ENCODE measurements around the gene GLRX3.
A peak's percentile ranks its signal among the peaks of the same experiment; 100 is the strongest.
"Not testable (repeated sequence)": the region's sequence is repeated elsewhere in the genome, so short reads cannot be mapped to it uniquely, and the experiment has no call there.

GLRX3 gene

GRCh38 chr10:130111113-130111851 lies 24.9 kb upstream of the GLRX3 start:
- H3K27me3 ChIP-seq (ENCODE audit: low read length) = no peaks in the 10 kb centered on the region
- no peaks in the 10 kb centered on the region for H3K9me3 ChIP-seq (ENCODE audit: insufficient read depth, low read length)
- H4K20me1 ChIP-seq (ENCODE audit: low read depth, low read length) = no peaks in the 10 kb centered on the region; the same call in 1 of the 2 replicates
- H3K9me2 ChIP-seq (replicated peaks; ENCODE audit: insufficient read depth, low read length) = no peaks in the 10 kb centered on the region
- H3K27ac ChIP-seq (ENCODE audit: low read depth, low read length) = peak overlapping the region; percentile 70
- H3K4me3 ChIP-seq (ENCODE audit: insufficient read depth, low read length, poor library complexity, severe bottlenecking) = peak overlapping the region; percentile 79
- peak overlapping the region; percentile 80 for H3K4me2 ChIP-seq (ENCODE audit: low read depth, low read length, poor library complexity, severe bottlenecking)
- H3K9ac ChIP-seq (ENCODE audit: low read length) = peak overlapping the region; percentile 84
- H3F3A ChIP-seq (ENCODE audit: insufficient read depth) = no peaks in the 10 kb centered on the region
- H2AFZ ChIP-seq (ENCODE audit: low read depth, low read length, severe bottlenecking) = peak overlapping the region; percentile 54
- TF ChIP-seq, protein P1, sequence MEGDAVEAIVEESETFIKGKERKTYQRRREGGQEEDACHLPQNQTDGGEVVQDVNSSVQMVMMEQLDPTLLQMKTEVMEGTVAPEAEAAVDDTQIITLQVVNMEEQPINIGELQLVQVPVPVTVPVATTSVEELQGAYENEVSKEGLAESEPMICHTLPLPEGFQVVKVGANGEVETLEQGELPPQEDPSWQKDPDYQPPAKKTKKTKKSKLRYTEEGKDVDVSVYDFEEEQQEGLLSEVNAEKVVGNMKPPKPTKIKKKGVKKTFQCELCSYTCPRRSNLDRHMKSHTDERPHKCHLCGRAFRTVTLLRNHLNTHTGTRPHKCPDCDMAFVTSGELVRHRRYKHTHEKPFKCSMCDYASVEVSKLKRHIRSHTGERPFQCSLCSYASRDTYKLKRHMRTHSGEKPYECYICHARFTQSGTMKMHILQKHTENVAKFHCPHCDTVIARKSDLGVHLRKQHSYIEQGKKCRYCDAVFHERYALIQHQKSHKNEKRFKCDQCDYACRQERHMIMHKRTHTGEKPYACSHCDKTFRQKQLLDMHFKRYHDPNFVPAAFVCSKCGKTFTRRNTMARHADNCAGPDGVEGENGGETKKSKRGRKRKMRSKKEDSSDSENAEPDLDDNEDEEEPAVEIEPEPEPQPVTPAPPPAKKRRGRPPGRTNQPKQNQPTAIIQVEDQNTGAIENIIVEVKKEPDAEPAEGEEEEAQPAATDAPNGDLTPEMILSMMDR (IDR thresholded peaks at IDR 0.05; ENCODE audit: insufficient read depth, low read length, poor library complexity, severe bottlenecking) = no peak
- TF ChIP-seq EZH2phosphoT487 (conservative IDR thresholded peaks at IDR 0.05; ENCODE audit: low read length) = no peak
- peaks cover 17% of the 10 kb centered on the region; the same call in 1 of the 2 replicates for H3K79me2 ChIP-seq (ENCODE audit: insufficient read depth, low read length)
- H3K36me3 ChIP-seq (ENCODE audit: low read length) = no peaks in the 10 kb centered on the region

- peak overlapping the region; percentile 67 for H3K4me2 ChIP-seq (ENCODE audit: low read depth, low read length, poor library complexity, severe bottlenecking)
- H4K20me1 ChIP-seq (ENCODE audit: low read depth, low read length) = no peaks in the 10 kb centered on the region; the same call in 1 of the 2 replicates
- peak overlapping the region; percentile 70 for H3K27ac ChIP-seq (ENCODE audit: low read depth, low read length)
- no peaks in the 10 kb centered on the region for H3F3A ChIP-seq (ENCODE audit: insufficient read depth)
- no peaks in the 10 kb centered on the region for H3K9me2 ChIP-seq (replicated peaks; ENCODE audit: insufficient read depth, low read length)
- TF ChIP-seq EZH2phosphoT487 (conservative IDR thresholded peaks at IDR 0.05; ENCODE audit: low read length) = no peak
- TF ChIP-seq, protein P1 (IDR thresholded peaks at IDR 0.05; ENCODE audit: insufficient read depth, low read length, poor library complexity, severe bottlenecking) = no peak
- H2AFZ ChIP-seq (ENCODE audit: low read depth, low read length, severe bottlenecking) = peak overlapping the region; percentile 54
- no peaks in the 10 kb centered on the region for H3K36me3 ChIP-seq (ENCODE audit: low read length)
- H3K4me3 ChIP-seq (ENCODE audit: insufficient read depth, low read length, poor library complexity, severe bottlenecking) = peak overlapping the region; percentile 79
- H3K9ac ChIP-seq (ENCODE audit: low read length) = peak overlapping the region; percentile 84
- no peaks in the 10 kb centered on the region for H3K27me3 ChIP-seq (ENCODE audit: low read length)
- H3K9me3 ChIP-seq (ENCODE audit: insufficient read depth, low read length) = no peaks in the 10 kb centered on the region
- peaks cover 17% of the 10 kb centered on the region; the same call in 1 of the 2 replicates for H3K79me2 ChIP-seq (ENCODE audit: insufficient read depth, low read length)
These were observed 24.4 kb upstream of the GLRX3 start for GRCh38 chr10:130111852-130112180.

- H3K9me2 ChIP-seq (replicated peaks; ENCODE audit: insufficient read depth, low read length) = no peaks in the 10 kb centered on the region
- H3F3A ChIP-seq (ENCODE audit: insufficient read depth) = no peaks in the 10 kb centered on the region
- H3K9ac ChIP-seq (ENCODE audit: low read length) = no peak overlapping the region
- H2AFZ ChIP-seq (ENCODE audit: low read depth, low read length, severe bottlenecking) = no peak overlapping the region
- no peaks in the 10 kb centered on the region for H3K27me3 ChIP-seq (ENCODE audit: low read length)
- TF ChIP-seq EZH2phosphoT487 (conservative IDR thresholded peaks at IDR 0.05; ENCODE audit: low read length) = no peak
- H3K9me3 ChIP-seq (ENCODE audit: insufficient read depth, low read length) = no peaks in the 10 kb centered on the region
- peaks cover 17% of the 10 kb centered on the region; the same call in 1 of the 2 replicates for H3K79me2 ChIP-seq (ENCODE audit: insufficient read depth, low read length)
- H3K4me3 ChIP-seq (ENCODE audit: insufficient read depth, low read length, poor library complexity, severe bottlenecking) = no peak overlapping the region
- no peaks in the 10 kb centered on the region; the same call in 1 of the 2 replicates for H4K20me1 ChIP-seq (ENCODE audit: low read depth, low read length)
- no peak overlapping the region for H3K27ac ChIP-seq (ENCODE audit: low read depth, low read length)
- H3K4me2 ChIP-seq (ENCODE audit: low read depth, low read length, poor library complexity, severe bottlenecking) = no peak overlapping the region
- H3K36me3 ChIP-seq (ENCODE audit: low read length) = no peaks in the 10 kb centered on the region
These were observed 23.4 kb upstream of the GLRX3 start for GRCh38 chr10:130112821-130113220.

GRCh38 chr10:130116942-130117341 lies 19.2 kb upstream of the GLRX3 start:
- H3K36me3 ChIP-seq (ENCODE audit: low read length); H3K4me2 ChIP-seq (ENCODE audit: low read depth, low read length, poor library complexity, severe bottlenecking); H4K20me1 ChIP-seq (ENCODE audit: low read depth, low read length); H3K27ac ChIP-seq (ENCODE audit: low read depth, low read length); H3K9me3 ChIP-seq (ENCODE audit: insufficient read depth, low read length); H3K9me2 ChIP-seq (replicated peaks; ENCODE audit: insufficient read depth, low read length); H3K9ac ChIP-seq (ENCODE audit: low read length); H3F3A ChIP-seq (ENCODE audit: insufficient read depth); H2AFZ ChIP-seq (ENCODE audit: low read depth, low read length, severe bottlenecking); H3K27me3 ChIP-seq (ENCODE audit: low read length); H3K79me2 ChIP-seq (ENCODE audit: insufficient read depth, low read length); H3K4me3 ChIP-seq (ENCODE audit: insufficient read depth, low read length, poor library complexity, severe bottlenecking): not testable (repeated sequence)

DNA sequence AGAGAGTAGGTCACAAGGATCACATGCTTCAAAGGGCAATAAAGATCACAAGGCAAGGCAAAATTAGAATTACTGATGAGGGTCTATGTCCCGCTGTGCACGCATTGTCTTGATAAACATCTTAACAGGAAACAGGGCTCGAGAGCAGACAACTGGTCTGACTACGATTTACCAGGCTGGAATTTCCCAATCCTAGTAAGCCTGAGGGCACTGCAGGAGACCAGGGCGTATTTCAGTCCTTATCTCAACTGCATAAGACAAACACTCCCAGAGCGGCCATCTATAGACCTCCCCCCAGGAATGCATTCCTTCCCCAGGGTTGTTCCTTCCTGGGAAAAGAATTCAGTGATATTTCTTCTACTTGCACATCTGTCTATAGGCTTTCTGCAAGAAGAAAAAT lies 18.7 kb upstream of the GLRX3 start:
- not testable (repeated sequence) for H3K4me3 ChIP-seq (ENCODE audit: insufficient read depth, low read length, poor library complexity, severe bottlenecking); H3K79me2 ChIP-seq (ENCODE audit: insufficient read depth, low read length); H3F3A ChIP-seq (ENCODE audit: insufficient read depth); H3K27me3 ChIP-seq (ENCODE audit: low read length); H3K9me2 ChIP-seq (replicated peaks; ENCODE audit: insufficient read depth, low read length); H3K9ac ChIP-seq (ENCODE audit: low read length); H3K36me3 ChIP-seq (ENCODE audit: low read length); H4K20me1 ChIP-seq (ENCODE audit: low read depth, low read length); H2AFZ ChIP-seq (ENCODE audit: low read depth, low read length, severe bottlenecking); H3K9me3 ChIP-seq (ENCODE audit: insufficient read depth, low read length); H3K27ac ChIP-seq (ENCODE audit: low read depth, low read length); H3K4me2 ChIP-seq (ENCODE audit: low read depth, low read length, poor library complexity, severe bottlenecking)
